Amniotic epithelial cell (primary cell): ENCODE data around the gene EIPR1.
A peak's percentile ranks its signal among the peaks of the same experiment; 100 is the strongest.
"Not testable (repeated sequence)": the region's sequence is repeated elsewhere in the genome, so short reads cannot be mapped to it uniquely, and the experiment has no call there.

ENCODE experiments used
- DNase-seq: peaks from one replicate; pipeline ENCODE4 v3.0.0-alpha.2; 2010; ENCODE audit warnings: low read depth

Gene EIPR1

GRCh38 chr2:3403587-3404334 is 26.1 kb upstream of the EIPR1 start:
- no peak for DNase-seq

DNA sequence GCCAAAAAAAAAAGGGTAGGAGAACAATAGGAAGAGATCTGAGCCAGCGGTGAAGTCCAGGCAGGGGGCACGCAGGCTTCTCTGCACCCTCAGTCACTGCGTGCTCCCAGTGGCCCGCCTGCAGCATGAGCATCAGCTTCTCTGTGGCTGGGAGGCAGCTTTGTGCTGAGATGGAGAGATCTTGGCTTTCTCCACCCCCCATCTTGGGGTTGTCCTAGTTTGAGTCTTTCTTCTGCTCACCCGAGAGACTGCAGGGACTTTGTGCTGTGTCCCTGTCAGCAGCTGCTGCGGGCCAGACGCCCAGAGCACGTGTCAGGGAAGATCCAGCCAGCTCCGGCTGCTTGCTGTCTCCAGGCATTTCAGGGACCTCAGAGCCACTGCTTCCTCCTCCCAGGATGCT is 22.2 kb upstream of the EIPR1 start:
- DNase-seq: no peak

- DNase-seq: no peak
Measured at GRCh38 chr2:3399381-3399780, 21.8 kb upstream of the EIPR1 start.

- DNase-seq: no peak
Measured at GRCh38 chr2:3398857-3399256, 21.2 kb upstream of the EIPR1 start.

DNA sequence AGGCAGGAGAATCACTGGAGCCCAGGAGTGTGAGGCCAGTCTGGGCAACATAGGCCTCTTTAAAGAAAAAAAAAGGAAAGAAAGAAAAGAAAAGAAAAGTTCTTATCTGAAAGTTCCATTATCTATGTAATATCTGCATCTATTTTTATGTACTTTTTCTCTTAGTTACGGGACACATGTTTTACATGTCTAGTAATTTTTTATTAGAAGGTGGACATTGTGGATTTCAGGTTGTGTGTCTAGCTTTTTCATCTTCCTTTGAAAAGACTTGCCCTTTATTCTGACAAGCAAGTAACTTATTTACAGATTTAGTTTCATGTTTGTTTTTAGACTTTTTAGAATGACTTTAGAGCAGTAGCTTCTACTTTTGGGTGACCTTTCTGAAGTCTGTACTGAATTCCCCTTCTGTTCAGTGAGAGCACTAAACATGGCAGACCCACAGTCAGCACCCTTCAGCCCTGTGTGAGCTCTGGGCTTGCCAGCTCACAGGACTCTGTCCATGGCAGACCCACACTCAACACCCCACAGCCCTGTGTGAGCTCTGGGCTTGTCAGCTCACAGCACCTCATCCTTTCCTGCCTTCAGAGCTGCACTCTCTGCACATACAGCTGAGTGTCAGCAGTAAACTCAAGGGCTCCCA is 19.4 kb upstream of the EIPR1 start:
- no peak for DNase-seq

DNA sequence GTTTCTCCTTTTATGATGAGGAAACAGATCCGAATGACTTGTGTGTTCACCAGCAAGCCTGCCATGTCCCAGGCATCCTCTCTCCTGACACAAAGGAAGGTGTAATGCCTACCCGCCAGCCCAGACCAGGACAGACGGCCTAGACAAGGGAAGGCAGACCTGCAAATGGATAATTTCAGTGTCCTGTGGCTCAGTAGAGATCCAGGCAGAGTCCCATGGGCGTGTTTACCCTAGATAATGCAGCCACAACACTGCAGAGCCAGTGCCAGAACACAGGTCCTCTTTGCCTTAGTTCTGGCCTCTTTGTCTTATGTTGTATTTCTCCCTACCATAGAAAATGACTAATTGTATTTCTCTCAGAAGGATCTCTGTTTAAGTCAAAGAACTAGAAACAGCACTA is 14.6 kb upstream of the EIPR1 start:
- DNase-seq: no peak

DNA sequence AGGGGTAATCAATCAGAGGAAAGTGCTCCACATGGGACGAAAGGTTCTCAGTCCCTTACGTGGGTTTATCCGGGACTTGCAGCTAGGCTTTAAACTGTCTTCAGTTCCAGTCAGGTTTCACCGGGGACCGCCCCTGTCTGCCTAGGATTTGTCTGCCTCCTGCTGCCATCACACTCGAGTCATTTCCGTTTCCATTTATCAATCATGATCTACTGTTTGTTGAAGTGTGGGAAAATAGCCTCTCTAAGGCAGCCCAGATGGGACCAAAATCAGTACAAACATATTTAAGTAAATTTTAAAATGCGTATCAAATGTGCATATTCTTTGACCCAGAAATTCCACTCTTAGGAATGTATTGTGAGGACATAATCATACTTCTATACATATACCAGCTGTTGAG is 12.4 kb upstream of the EIPR1 start:
- DNase-seq: no peak

DNA sequence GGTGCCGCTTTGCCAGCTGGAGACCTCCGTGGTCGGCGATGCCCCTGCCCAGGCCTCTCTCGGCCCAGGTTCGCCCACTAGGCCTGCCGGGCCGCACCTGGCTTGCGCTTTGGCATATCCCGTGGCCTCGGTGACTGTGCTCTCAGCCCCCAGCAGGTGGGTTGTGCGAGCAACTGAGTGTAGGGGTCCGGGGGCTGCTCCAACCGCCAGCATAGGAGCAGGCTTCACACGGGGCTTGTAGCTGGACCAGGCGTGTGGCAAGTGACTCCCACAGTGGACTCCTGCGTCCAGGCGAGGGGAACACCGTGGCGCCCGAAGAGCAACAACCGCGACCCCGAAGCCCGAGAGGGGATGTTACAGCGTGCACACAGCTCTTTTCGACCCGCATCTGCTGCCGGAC is 11.6 kb upstream of the EIPR1 start:
- DNase-seq: no peak

- no peak for DNase-seq
Measured at GRCh38 chr2:3388412-3388738, 10.8 kb upstream of the EIPR1 start.

GRCh38 chr2:3387644-3388411 is 10.2 kb upstream of the EIPR1 start:
- DNase-seq: no peak

DNA sequence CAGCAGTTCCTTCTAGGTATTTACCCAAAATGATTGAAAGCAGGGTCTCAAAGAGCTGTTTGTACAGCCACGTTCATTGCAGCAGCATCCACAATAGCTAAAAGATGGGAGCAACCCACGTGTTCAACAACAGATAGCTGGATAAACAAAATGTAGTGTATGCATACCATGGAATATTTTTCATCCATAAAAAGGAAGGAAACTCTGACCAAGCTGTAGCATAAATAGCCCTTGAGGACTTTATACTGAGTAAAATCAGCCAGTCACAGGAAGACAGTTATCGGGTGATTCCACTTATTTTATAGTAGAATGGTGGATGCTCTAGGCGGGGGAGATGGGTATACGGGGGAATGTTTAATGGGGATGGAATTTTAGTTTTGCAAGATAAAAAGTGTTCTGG is 9.4 kb upstream of the EIPR1 start:
- DNase-seq: no peak

DNA sequence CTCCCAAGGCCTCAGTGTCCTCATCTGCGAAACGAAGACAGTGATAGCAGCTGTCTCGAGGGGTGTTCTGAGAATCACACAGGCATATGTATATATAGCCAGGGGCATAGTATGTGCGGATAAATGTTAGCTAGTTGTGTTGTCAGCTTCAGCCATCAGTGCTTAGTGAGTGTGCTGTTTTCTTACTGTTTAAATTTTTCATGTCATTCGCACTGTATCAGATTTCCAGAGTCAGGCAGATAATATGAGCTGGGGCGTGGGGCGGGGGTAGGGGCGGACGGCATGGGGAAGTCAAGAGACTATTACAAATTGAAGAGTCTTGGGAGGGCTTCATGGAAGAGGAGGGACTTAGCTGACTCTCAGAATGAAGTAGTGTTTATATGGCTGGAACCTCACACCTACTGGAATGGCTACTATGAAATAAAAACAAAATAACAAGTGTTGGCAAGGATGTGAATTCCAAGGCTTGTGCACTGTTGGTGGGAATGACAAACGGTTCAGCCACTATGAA is 8.9 kb upstream of the EIPR1 start:
- DNase-seq: no peak

- peak; percentile 82 for DNase-seq
Measured at GRCh38 chr2:3379647-3380534, 2.3 kb upstream of the EIPR1 start, which contains the start of gene TRAPPC12. Gene TRAPPC12, plus strand, starts transcription at chr2:3379694. Its CDS starts 7,930 bp downstream, at chr2:3387624.

- no peak for DNase-seq
Measured at GRCh38 chr2:3379339-3379646, 1.7 kb upstream of the EIPR1 start.

GRCh38 chr2:3377279-3377611 is 373 bp downstream of the EIPR1 start:
- DNase-seq: peak; percentile 66

DNA sequence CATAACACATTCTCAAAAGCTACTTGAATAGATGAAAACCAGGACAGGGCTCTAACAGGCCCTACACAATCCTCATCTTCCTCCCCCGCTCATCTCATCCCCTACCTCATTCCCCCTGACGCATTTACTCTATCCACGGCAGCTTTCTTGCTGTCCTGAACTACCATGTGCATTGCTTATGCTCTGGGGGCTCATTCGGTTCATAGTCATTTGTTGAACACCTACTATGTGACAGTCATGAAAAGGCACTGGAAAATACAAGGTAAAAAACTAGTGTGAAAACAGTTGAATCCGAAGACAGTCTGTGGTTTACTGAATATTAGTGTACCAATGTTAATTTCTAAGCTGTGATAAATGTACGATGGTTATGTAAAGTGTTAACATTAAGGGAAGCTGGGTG is 797 bp downstream of the EIPR1 start:
- no peak for DNase-seq

GRCh38 chr2:3369340-3370181 is 8.1 kb downstream of the EIPR1 start:
- not testable (repeated sequence) for DNase-seq

- no peak for DNase-seq
Measured at GRCh38 chr2:3368261-3368722, 9.3 kb downstream of the EIPR1 start.

DNA sequence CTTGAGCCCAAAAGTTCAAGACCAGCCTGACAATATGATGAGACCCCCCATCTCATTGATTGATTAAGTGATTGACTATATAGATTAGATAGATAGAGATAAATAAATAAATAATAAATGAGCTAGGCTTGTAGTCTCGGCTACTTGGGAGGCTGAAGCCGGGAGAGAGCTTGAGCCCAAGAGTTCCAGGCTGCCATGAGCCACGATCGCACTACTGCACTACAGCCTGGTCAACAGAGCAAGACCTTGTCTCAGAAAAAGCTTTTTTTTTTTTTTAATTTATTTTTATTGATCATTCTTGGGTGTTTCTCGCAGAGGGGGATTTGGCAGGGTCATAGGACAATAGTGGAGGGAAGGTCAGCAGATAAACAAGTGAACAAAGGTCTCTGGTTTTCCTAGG is 12.4 kb downstream of the EIPR1 start:
- DNase-seq: no peak

DNA sequence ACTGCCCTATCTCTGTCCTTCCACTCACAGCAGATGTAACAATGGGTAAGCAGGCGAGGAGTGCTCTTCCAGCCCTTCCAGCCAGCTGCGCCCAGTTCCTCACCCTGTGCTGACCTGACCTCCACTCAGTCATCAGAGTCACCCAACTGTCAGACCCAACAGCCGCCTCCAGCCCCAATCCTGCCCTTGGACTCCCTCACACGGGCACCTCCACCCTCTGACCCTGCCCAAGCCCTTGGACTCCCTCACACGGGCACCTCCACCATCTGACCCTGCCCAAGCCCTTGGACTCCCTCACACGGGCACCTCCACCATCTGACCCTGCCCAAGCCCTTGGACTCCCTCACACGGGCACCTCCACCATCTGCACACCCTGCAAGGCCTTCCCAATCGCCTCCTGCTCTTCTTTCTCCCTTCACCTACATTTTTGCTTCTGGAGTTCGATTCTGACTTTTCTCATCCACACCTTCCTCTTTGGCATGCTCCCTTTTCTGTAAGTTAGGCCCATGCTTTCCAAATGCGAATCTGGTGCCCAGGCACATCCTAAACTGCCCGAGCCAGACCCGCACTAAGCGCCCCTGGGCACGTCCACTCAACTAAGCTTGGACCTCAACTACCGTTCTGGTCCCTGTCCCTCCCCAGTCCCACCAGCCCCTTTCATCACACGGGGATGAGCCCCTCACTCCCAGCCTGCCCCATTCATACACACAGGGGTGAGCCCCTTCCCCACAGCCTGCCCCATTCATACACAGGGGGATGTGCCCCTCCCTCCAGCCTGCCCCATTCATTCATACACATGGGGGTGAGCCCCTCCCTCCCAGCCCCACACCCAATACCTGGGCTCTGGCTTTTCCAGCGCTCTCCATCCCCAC is 15.9 kb downstream of the EIPR1 start:
- DNase-seq: no peak
